Cortex of kidney (tissue), 1 donor: Measurements from ENCODE around the gene C4BPB.
"Not testable (repeated sequence)": the region's sequence is repeated elsewhere in the genome, so short reads cannot be mapped to it uniquely, and the experiment has no call there.

Experiments
- DNase-seq: peaks from one replicate; lab custom pipeline; 2025; lab: John Stamatoyannopoulos, UW

The C4BPB gene, protein sequence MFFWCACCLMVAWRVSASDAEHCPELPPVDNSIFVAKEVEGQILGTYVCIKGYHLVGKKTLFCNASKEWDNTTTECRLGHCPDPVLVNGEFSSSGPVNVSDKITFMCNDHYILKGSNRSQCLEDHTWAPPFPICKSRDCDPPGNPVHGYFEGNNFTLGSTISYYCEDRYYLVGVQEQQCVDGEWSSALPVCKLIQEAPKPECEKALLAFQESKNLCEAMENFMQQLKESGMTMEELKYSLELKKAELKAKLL

DNA sequence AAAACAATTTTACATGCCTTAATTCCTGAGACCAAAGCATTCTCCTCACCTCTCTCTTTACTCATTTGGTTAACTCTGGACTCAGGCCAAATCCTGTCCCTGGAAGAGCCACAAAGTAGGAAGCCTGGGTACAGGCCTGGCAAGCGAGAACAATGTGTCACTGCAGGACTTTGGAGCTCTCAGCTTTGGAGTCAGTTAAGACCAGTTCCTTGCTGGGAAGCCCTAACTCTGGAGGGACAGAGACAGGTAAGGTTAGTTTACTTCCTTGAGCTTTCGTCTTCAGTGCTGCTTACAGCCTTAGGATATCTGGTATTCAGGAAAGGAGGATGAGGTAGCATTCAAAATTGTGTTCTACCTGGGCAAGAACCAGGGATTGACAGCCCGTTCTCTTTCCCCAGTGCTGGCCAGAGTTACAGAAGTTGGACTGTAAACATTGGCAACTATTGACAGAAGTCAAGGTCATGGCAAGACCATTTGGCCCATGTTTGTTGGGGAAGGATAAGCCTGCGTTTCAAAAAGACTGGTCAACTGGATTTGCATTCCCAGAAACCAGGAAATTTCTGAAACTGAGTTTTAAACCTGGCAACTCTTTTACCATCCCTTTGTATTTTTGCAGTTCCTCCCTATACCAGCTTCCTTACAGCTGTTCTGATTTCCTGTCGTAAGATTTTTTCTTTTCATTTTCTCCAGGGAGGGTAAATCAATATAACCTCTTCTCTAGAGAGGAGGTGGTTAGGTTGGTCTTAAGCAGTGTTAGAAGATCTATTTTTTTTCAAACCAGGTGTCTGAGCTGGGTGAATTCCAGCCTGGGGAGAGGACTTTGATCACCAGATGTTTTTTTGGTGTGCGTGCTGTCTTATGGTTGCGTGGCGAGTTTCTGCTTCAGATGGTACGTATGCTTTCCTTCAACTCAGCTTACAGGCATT lies at the start of gene C4BPB:
Gene C4BPB (plus strand): TSS at position 160 of the 926 bp plus-strand sequence. CDS start 672 bp downstream, at position 832.
- DNase-seq = no peak

DNA sequence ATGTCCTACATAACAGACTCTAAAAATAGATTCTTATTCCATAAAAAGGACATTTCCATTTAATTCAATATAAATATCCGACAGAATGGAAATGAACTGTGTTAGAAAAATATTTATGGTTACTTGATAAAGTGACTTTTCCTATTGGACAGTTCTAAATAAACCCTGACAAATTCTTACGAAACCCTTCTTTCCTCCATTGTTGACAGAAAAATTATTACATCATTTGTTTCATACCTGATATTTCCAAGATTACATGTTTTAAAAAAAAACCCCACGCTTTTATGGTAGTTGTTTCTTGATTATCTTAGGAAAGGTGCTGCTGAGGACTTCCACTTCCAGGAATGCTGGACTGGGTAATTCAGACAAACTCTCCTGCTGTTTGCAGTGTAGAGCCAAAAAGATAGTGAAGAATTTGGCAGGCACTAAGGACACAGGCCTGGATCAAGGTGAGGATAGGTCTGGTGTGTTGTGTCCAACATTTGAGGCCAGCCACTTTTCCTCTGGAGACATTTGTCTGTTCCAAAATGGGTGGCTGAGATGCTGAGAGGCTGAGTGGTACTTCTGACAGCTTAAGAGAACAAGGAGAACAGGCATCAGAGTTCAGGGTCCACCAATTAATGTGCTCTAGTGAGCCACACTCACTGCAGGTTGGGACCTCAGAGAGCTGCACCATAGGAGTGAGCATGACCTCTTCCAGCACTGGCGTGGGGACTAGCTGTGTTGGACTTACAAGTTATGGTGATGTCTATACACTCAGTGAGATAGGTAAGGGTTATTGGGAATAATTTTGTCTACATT lies 49.1 kb upstream of the C4BPB start:
- DNase-seq = no peak

DNA sequence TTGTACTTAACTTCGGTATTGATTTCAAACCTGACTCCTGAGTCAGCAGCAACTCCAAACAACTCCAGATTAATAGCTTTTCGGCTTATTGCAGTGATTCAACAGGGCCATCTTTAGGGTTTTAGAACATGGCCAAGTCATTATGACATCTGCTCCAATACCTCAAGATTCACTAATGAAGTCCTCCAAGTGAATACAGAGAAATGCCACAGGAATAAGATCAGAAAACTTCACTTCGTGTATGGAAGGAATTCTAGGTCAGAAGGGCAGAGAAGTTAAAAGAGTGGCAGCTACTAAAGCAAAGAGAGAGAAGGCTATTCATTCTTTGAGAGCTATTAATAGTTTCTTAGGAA lies 48.5 kb upstream of the C4BPB start:
- DNase-seq = no peak

GRCh38 chr1:207041397-207041796 lies 47.3 kb upstream of the C4BPB start:
- not testable (repeated sequence) for DNase-seq

- DNase-seq = no peak
Measured at GRCh38 chr1:207045453-207045852, 43.2 kb upstream of the C4BPB start.

GRCh38 chr1:207047505-207047904 lies 41.2 kb upstream of the C4BPB start:
- DNase-seq = no peak

DNA sequence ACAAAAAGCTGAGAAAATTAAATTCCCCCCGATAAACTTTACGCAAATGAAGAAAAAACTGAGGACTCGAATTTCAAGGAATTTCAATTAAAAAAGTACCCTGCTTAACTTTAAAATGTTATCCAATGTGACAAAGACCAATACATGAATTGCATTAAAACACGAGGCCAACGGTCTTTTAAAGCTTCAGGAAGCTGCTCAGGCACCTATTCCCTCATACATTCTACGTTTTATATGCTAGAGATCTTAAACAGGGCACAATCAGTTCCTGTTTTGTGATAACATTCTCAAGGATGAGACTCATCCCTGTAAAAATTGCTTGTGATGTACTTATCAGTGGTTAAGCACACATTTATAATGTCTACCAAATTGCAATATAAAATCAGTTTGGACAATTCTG lies 40.6 kb upstream of the C4BPB start:
- DNase-seq = no peak

DNA sequence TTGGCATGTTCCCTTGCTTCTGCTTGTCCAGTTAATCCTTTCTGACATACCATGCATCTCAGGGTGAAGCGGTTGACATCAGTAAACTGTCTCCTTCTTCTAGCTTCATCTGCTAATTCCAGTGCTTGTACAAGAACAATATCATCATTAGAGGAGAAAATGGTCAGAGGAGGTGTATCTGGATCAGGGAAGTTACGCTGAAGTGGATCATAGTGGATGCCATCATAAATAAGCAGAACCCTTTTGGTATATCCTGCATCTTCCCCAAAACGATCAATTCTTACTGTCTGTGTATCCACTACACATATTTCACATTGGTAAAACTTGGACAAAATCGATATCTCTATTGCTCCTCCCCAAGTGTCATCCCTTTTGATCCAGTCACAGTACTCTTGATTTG lies 39.6 kb upstream of the C4BPB start:
- no peak for DNase-seq

DNA sequence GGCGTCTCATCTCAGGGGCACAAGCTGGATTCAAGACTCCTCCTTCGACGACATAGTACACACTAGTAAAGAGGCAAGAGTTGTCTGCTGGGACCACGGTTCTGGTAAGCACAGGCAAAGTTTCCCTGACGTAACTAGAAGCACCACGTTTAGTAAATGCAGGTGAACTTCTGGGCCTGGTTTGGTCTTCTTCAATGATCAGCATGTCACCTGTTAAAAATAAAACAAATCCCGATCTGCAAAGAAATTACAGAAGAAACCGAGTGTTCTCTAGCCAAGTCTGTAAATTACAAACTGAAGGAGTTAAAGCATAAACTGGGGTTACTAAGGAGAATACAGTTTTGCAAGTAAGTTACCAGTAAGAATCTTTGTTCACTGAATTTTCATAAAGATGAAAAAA lies 39.1 kb upstream of the C4BPB start:
- no peak for DNase-seq

DNA sequence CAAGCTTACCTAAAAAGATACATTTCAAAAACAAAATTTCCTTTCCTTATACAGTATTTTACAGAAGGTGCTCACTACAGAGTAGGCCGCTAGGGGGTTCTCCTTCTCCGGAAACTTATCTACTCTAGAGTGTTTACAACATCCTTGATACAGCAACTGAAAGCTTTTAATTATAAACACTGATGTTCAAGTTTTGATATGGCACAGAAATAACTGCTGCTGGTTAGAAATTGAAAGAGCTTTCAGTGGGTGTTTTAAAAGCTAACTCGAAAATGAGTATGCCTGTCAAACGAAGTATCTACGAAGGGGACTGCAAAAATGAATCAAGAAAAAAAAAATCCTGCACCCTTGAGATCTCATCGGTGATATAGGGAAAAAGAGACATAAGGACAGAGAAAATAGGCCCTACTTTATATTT lies 38.7 kb upstream of the C4BPB start:
- DNase-seq = no peak

GRCh38 chr1:207050480-207051190 lies 38.0 kb upstream of the C4BPB start:
- DNase-seq = no peak

DNA sequence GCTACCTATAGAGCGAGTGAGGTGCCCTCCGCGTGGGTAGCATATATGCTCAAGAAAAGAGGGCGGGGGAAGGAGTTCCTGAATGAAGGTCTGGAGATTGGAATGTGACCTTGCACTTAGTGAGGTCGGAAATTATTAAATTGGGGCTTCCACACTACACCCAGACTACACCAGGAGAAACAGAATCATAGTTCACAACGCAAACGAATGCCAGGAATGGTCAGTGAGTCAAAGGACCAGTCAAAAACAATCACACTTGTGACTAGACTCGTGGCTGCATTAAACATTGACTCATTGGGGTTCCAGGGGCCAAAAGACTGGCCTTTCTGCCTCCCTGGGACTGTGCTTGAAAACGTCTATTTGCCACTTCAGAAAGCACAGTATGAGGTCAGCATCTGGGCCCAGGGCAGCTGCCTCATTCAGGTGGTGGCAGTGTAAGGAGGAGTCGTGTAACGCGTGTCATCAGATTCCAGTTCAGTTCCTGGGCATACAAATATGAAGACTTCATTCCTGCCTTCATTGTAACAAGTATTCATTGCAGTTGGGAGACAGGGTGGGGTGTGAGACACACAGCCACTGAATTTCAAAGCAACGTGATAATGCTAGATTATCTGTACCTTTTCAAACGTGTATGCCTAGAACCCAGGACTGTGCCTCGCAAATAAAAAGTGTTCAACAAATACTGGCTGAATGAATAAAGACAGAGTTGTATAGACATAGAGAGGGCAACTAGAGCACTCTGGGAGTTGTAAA lies 37.3 kb upstream of the C4BPB start, which contains the start of gene YOD1:
Gene YOD1 (minus strand): TSS at position 18 of the 753 bp plus-strand sequence. CDS start 178 bp downstream, outside the sequence.
- no peak for DNase-seq

- DNase-seq = peak; percentile 57
Measured at GRCh38 chr1:207052911-207053769, 35.5 kb upstream of the C4BPB start, which contains the start of gene PFKFB2. PFKFB2 (plus strand) TSS chr1:207053275; CDS start chr1:207054718, 1,443 bp downstream.

GRCh38 chr1:207054491-207054890 lies 34.2 kb upstream of the C4BPB start:
- DNase-seq = no peak

DNA sequence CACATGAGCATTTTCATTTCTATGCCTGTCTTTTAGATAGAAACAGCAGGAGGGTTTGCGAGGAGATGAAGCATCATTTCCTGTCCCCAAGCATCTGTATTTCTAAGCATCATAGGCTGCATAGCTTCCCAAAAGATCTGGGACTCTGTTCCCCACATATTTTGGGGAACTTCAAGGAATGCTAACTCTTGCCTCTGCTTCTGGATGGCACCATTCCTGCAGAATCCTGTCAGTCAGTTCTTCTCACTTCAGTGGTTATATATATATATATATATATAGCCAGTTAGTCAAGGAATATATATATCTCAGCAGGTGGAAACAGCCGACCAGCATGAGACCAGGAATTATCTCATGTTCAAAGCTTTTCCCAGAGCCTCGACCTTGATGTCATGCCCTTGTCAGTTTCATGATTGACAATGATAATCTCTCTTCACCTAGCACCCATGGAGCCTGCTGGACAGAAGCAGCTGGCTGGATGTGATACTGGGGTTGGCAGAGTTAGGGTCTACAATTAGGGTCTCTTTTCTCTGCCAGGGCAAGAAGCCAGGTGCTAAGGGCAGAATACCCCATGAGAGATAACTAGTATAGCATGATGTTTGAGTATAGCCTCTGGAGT lies 33.2 kb upstream of the C4BPB start:
- DNase-seq = no peak

DNA sequence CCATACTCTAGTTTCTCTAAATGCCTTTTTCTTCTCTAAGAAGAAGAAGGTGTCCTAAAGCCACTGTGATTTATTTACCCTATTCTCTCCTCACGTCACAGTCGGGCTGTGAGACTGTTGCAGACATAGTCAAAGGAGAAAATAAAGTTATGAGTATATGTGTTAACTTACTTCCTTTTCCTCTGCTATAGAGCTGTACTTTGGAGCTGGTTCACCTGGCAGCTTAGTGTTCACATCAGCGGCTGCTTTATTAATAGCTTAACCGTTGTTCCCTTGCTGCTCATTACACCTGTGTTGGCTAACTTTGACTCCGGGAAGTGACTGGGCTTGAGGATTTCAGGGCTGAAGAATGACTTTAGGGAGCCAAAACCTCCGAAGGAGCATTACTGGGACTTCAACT lies 32.0 kb upstream of the C4BPB start:
- DNase-seq = no peak

- no peak for DNase-seq
Measured at GRCh38 chr1:207058252-207058651, 30.4 kb upstream of the C4BPB start.

DNA sequence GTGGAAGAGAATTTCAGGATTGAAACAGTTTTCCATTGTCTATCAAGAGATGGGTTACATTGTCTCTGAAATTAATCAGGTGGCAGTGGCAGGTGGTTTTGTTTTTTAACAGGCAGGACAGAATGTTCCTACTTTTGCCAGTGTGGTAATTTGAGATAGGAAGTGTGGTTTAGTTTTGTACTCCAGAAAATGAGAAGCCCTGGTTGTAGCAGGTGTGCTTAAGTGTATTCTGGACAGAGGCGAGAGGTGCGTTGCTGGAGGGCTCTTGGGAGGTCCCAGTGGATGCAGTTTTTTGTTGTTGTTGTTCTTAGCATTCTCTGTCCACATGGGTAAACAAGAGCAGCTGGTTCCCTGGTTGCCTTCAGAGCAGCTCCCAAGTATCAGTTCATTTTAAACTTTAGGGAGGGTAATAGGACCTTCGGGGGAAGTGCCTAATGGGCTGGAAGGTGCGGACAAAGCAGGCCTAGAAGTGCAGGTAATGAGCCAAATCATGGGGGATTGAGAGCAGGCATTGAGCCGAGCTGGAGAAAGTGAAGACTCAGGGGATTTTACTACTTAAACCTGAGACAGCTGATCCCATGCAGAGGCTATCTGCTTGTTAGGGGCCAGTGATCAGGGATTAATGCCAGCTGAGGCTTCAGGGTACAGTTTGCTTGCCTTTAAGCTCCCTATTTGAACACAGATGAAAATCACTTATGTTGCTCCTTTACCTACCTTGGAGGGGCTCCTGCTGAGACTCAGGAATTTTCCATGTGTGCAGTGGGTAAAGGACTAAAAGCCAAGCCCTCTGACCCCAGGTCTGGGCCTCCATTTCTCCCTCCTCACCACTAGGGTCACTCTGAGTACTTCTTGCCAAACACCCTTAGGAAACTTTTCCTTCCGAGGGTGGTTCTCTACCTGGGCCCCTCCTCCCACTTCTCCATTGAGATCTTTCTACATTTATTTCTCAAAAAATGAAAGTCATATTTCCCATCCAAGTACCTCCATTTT lies 29.5 kb upstream of the C4BPB start:
- DNase-seq = no peak
